PC-3 (cell line): ENCODE results near the gene SNORC. TPM values are rescaled to one million over a fixed set of nuclear protein-coding genes. Genes with fewer than 3 reads are reported as not detected.

Source experiments
- ATAC-seq: fragments of 200-7000 bp; cut with Tn5 transposase; 2 replicates; pipeline ENCODE4 v1.9.1; 2020; ENCODE audit warnings: mild to moderate bottlenecking, moderate library complexity
- Bru-seq: library from RNA; stranded (reverse); fragments of 400-500 nt; gene quantifications from one replicate; lab custom pipeline; 2021; lab: Mats Ljungman, UMichigan
- BruChase-seq, 2 experiments: library from RNA; stranded (reverse); fragments of 400-500 nt; gene quantifications; one replicate each; lab custom pipeline; 2021; lab: Mats Ljungman, UMichigan
- BruUV-seq: library from RNA; stranded (reverse); fragments of 400-500 nt; replicated peaks from 2 replicates; lab custom pipeline; 2021; lab: Mats Ljungman, UMichigan
- CTCF ChIA-PET: fragments of 300-600 bp; sonication (Branson Sonifier 250); formaldehyde crosslinking; loops from one replicate; lab custom pipeline; 2022; ENCODE audit warnings: antibody characterized with exemption; lab: Charles Lee
- POLR2A ChIA-PET: fragments of 300-600 bp; sonication (Branson Sonifier 250); formaldehyde crosslinking; loops from one replicate; lab custom pipeline; 2022; ENCODE audit warnings: antibody characterized with exemption; ENCODE audit not compliant: unreplicated experiment; lab: Charles Lee
- DNase-seq: peaks from one replicate; pipeline ENCODE4 v3.0.0-alpha.2; 2015
- H2AFZ ChIP-seq: fragments of 300-600 bp; sonication (generic); 2 replicates; pipeline ENCODE4 v1.6.0; 2016; ENCODE audit warnings: antibody characterized with exemption, low read length
- H3F3A ChIP-seq: fragments of 300-600 bp; sonication (generic); one replicate; pipeline ENCODE4 v1.6.0; 2017; ENCODE audit warnings: antibody characterized with exemption, low read length, control low read depth, mild to moderate bottlenecking; ENCODE audit not compliant: unreplicated experiment
- H3K27ac ChIP-seq: fragments of 300-600 bp; sonication (generic); 2 replicates; pipeline ENCODE4 v1.5.1; 2016; ENCODE audit warnings: mild to moderate bottlenecking, low read length
- H3K27me3 ChIP-seq: fragments of 300-600 bp; sonication (generic); 2 replicates; pipeline ENCODE4 v1.6.1; 2016; ENCODE audit warnings: low read length, mixed read lengths
- H3K36me3 ChIP-seq: fragments of 300-600 bp; sonication (generic); 2 replicates; pipeline ENCODE4 v1.6.1; 2016; ENCODE audit warnings: low read depth, mixed run types, low read length, mixed read lengths
- H3K4me1 ChIP-seq: fragments of 300-600 bp; sonication (generic); 2 replicates; pipeline ENCODE4 v1.5.1; 2016; ENCODE audit warnings: low read length; ENCODE audit not compliant: insufficient read depth
- H3K4me2 ChIP-seq: fragments of 300-600 bp; sonication (generic); 2 replicates; pipeline ENCODE4 v1.6.0; 2016; ENCODE audit warnings: low read length
- H3K4me3 ChIP-seq: fragments of 300-600 bp; sonication (generic); 2 replicates; pipeline ENCODE4 v1.5.1; 2016; ENCODE audit warnings: mild to moderate bottlenecking, low read length, mixed read lengths
- H3K79me2 ChIP-seq: fragments of 300-600 bp; sonication (generic); 2 replicates; pipeline ENCODE4 v1.6.1; 2017; ENCODE audit warnings: low read length, mixed read lengths
- H3K9ac ChIP-seq: fragments of 300-600 bp; sonication (generic); 2 replicates; pipeline ENCODE4 v1.6.0; 2016; ENCODE audit warnings: mild to moderate bottlenecking, low read length
- H3K9me2 ChIP-seq: fragments of 300-600 bp; sonication (generic); replicated peaks from 2 replicates; pipeline ENCODE4 v1.6.1; 2016; ENCODE audit warnings: mixed run types, low read length, mixed read lengths
- H3K9me3 ChIP-seq: fragments of 300-600 bp; sonication (generic); 2 replicates; pipeline ENCODE4 v1.6.1; 2016; ENCODE audit warnings: low read length, mixed read lengths
- H4K20me1 ChIP-seq: fragments of 300-600 bp; sonication (generic); 2 replicates; pipeline ENCODE4 v1.6.1; 2016; ENCODE audit warnings: low read length, mixed read lengths
- CTCF ChIP-seq: fragments of 300-600 bp; sonication (generic); conservative IDR thresholded peaks from 2 replicates; pipeline ENCODE4 v1.5.1; 2017; ENCODE audit warnings: antibody characterized with exemption, low read depth, mild to moderate bottlenecking, low read length
- EZH2 ChIP-seq: fragments of 300-600 bp; sonication (generic); IDR thresholded peaks from one replicate; pipeline ENCODE4 v1.6.1; 2017; ENCODE audit warnings: antibody characterized with exemption, mild to moderate bottlenecking, low read length; ENCODE audit not compliant: unreplicated experiment
- EZH2phosphoT487 ChIP-seq: fragments of 300-600 bp; sonication (generic); IDR thresholded peaks from 2 replicates; pipeline ENCODE4 v1.6.1; 2018; ENCODE audit warnings: mild to moderate bottlenecking, antibody characterized with exemption, low read length, borderline replicate concordance
- intact Hi-C: fragments of 100-400 bp; cut with micrococcal nuclease; formaldehyde crosslinking; loops from 2 replicates; pipeline ENCODE4 v1.9.0; 2023
- long read RNA-seq: library from polyadenylated mRNA; unstranded; transcript quantifications from one replicate; pipeline ENCODE4 v2.0.0, GENCODE V29; 2021; ENCODE audit not compliant: unreplicated experiment
- total RNA-seq: library from RNA; depleted of rRNA; stranded (reverse); fragments of >200 nt; gene quantifications from 2 replicates; pipeline ENCODE4 v1.2.3, GENCODE V29; 2014; rRNA removed

Gene SNORC
- total RNA-seq, result 11.1 and 14.3 TPM in 2 replicates
- percentile 63 among the genes with signal in this experiment for Bru-seq, nascent RNA
- BruChase-seq, experiment 1, labeled RNA remaining after a 6-hour chase, result percentile 66 among the genes with signal in this experiment
- BruChase-seq, experiment 2, labeled RNA remaining after a 2-hour chase, result percentile 66 among the genes with signal in this experiment
- long read RNA-seq, transcript SNORC-206 (2 exons, 2,782 nt), result major isoform, 14 of 29 reads
- long read RNA-seq, partial matches to known transcripts, result 1 of 29 reads
- long read RNA-seq, other reads (novel, unspliced or antisense), result 13 of 29 reads

- no peak for ATAC-seq
- no TSS peak for BruUV-seq
- POLR2A ChIA-PET, result no interaction called here
These were observed at the start of gene SNORC for GRCh38 chr2:232870018-232870765. Gene SNORC, plus strand, starts transcription at chr2:232870264. Its CDS starts 78 bp downstream, at chr2:232870342.

GRCh38 chr2:232829988-232830387 is 40.1 kb upstream of the SNORC start:
- peaks cover 41% of the 10 kb centered on the region for H3K36me3 ChIP-seq
- no peak for DNase-seq
- no peak overlapping the region for H3K4me2 ChIP-seq
- no peaks in the 10 kb centered on the region for H3K4me1 ChIP-seq
- no peaks in the 10 kb centered on the region for H3K79me2 ChIP-seq
- H3K27me3 ChIP-seq, result no peaks in the 10 kb centered on the region
- TF ChIP-seq EZH2phosphoT487, result no peak
- no peak for TF ChIP-seq CTCF
- no peak for TF ChIP-seq EZH2
- CTCF ChIA-PET, result no interaction called here
- H3K9me3 ChIP-seq, result no peaks in the 10 kb centered on the region
- H3K27ac ChIP-seq, result no peak overlapping the region
- POLR2A ChIA-PET, result no interaction called here
- no peak overlapping the region for H3K9ac ChIP-seq
- BruUV-seq, result no TSS peak
- no peaks in the 10 kb centered on the region for H3F3A ChIP-seq
- H4K20me1 ChIP-seq, result no peaks in the 10 kb centered on the region
- intact Hi-C loops, result no loop called here
- ATAC-seq, result no peak
- H2AFZ ChIP-seq, result no peak overlapping the region
- H3K4me3 ChIP-seq, result no peak overlapping the region
- no peaks in the 10 kb centered on the region for H3K9me2 ChIP-seq

More at GRCh38 chr2:232870018-232870765, at the start of gene SNORC:
- no peak within 1 kb of the TSS for H2AFZ ChIP-seq
- no peak for DNase-seq
- CTCF ChIA-PET, result no interaction called here
- no peak within 1 kb of the TSS for H3K9ac ChIP-seq
- no peak within 1 kb of the TSS for H3K4me3 ChIP-seq
- no peaks in the 10 kb centered on the region for H4K20me1 ChIP-seq
- H3K27ac ChIP-seq, result no peak within 1 kb of the TSS
- 0 out of 2 replicates have a peak, but pooled peaks cover 2% of the 10 kb centered on the region for H3K79me2 ChIP-seq
- H3K4me2 ChIP-seq, result no peak within 1 kb of the TSS
- no peaks in the 10 kb centered on the region for H3K27me3 ChIP-seq
- no peaks in the 10 kb centered on the region for H3F3A ChIP-seq
- TF ChIP-seq EZH2 (no peak), EZH2phosphoT487 (no peak), CTCF (no peak)
- no peaks in the 10 kb centered on the region for H3K9me3 ChIP-seq
- intact Hi-C loops, result loop anchor here (10.0 kb wide), 1 partner anchor 185 kb away; no protein-coding TSS in a partner anchor
- H3K4me1 ChIP-seq, result peaks cover 2% of the 10 kb centered on the region; the same call in 1 of the 2 replicates
- no peaks in the 10 kb centered on the region for H3K36me3 ChIP-seq
- no peaks in the 10 kb centered on the region for H3K9me2 ChIP-seq
